WI38 (cell line): Measurements from ENCODE around the gene ADAMTSL5.
"Not testable (repeated sequence)": the region's sequence is repeated elsewhere in the genome, so short reads cannot be mapped to it uniquely, and the experiment has no call there.

Experiments used
- H3K4me3 ChIP-seq: 2 replicates; pipeline ENCODE4 v1.5.1; 2011; ENCODE audit warnings: low read depth, mild to moderate bottlenecking, control low read depth, low read length
- CTCF ChIP-seq: IDR thresholded peaks from 2 replicates; pipeline ENCODE4 v1.5.1; 2012; ENCODE audit warnings: low read depth, mild to moderate bottlenecking, control low read depth, low read length

Gene ADAMTSL5

GRCh38 chr19:1503925-1504773, 8.7 kb downstream of the ADAMTSL5 start:
- TF ChIP-seq CTCF: no peak
- H3K4me3 ChIP-seq: no peak overlapping the region

GRCh38 chr19:1503089-1503924, 9.5 kb downstream of the ADAMTSL5 start:
- peak; percentile 69 for TF ChIP-seq CTCF
- H3K4me3 ChIP-seq: no peak overlapping the region

- H3K4me3 ChIP-seq: no peak overlapping the region
- no peak for TF ChIP-seq CTCF
Measured at GRCh38 chr19:1502433-1503088, 10.3 kb downstream of the ADAMTSL5 start.

GRCh38 chr19:1501200-1501595, 11.6 kb downstream of the ADAMTSL5 start:
- no peak for TF ChIP-seq CTCF
- no peak overlapping the region for H3K4me3 ChIP-seq

GRCh38 chr19:1499231-1499630, 13.6 kb downstream of the ADAMTSL5 start:
- not testable (repeated sequence) for H3K4me3 ChIP-seq

- H3K4me3 ChIP-seq: no peak overlapping the region
Measured at GRCh38 chr19:1497578-1498235, 15.1 kb downstream of the ADAMTSL5 start.

More at GRCh38 chr19:1497578-1498235, 15.1 kb downstream of the ADAMTSL5 start:
- no peak for TF ChIP-seq CTCF
